HG03442 (cell line): Measurements from ENCODE around the gene KRT71.
"Not testable (repeated sequence)": the region's sequence is repeated elsewhere in the genome, so short reads cannot be mapped to it uniquely, and the experiment has no call there.

Source experiments
- ATAC-seq: cut with Tn5 transposase; IDR thresholded peaks from one replicate; pipeline ENCODE4 v1.9.1; 2021; ENCODE audit warnings: mild to moderate bottlenecking, moderate library complexity; ENCODE audit not compliant: unreplicated experiment

The KRT71 gene

DNA sequence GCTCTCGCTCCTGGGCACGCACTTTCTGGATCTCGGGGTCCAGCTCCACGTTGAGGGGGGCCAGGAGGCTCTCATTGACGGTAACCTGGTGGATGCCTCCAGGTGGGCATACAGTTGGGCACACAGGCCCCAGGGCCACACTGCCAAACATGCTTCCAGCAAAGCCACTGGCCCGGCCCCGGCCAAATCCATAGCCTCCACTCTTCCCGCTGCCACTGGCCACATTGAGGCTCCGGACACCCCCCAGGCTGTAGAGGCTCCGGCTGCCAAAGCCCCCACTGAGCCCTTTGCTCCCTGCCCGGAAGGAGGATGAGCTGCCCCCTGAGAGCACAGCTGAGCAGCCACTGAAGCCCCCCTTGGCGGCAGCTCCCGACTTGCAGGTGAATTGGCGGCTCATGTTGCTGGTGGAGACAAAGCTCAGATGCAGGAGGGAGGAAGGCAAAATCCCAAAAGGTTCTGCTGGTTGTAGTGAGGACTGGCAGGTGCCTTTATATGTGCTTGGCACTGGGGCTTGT, at the start of gene KRT71:
TSS of gene KRT71 (minus strand) at position 465 of the 515 bp plus-strand sequence. CDS start at position 397, 68 bp downstream.
- no peak for ATAC-seq

DNA sequence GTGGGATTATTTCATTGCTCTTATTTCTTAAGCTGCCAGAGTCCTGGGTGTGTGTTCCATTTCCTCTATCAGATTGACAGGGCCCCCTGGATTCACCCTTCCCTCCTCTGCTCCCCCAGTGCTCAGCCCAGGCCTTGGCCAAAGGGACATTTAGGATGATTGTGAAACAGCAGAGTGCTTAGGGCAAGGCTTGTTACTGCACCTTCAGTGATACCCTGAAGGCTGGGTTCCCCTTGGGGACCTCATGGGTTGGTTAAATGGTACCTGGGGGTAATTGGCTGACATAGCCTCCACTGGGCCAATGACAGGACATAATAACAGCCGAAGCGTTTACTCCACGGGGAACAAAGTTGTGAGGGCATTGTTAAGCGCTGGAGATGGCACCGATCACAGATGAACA, 49.6 kb upstream of the KRT71 start:
- no peak for ATAC-seq

DNA sequence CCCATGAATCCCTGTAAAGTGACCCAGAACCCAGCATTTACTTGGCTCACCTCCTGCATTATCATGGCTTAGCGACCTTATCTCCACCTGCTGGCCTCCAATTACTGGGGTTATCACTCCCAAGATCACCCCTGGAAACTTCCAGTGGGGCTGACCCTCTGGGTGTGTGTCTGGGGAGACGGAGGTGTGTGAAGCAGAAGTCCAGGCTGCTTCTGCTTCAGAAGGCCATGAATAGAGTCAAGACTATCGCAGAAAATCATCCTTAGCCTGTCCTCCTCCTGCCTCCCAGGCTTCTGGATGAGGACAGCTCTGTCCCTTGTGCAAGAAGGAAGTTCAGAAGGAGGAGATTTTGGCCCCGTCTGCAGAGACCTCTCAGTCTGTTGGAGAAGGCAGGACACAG, 48.7 kb upstream of the KRT71 start:
- ATAC-seq = no peak

DNA sequence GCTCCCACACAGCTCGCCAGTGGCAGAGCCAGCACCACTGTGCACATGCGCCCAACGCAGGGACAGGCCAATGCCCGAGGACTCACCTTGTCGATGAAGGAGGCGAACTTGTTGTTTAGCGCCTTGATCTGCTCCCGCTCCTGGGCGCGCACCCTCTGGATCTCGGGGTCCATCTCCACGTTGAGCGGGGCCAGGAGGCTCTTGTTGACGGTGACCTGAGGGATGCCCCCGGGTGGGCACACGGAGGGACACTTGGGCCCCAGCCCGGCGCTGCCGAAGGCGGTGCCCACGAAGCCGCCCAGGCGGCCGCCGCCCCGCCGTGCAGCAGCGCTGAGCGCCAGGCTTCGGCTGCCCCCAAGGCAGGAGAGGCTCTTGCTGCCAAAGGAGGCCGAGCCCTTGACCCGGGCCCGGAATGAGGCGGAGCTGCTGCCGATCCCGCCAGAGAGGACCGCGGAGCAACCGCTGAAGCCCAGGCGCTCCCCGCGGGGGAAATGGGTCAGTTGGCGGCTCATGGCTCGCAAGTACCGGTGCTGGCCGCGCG, 48.1 kb upstream of the KRT71 start, which contains the start of gene KRT72:
TSS of gene KRT72 (minus strand) at position 523 of the 541 bp plus-strand sequence. CDS start at position 512, 11 bp downstream.
- ATAC-seq = no peak

DNA sequence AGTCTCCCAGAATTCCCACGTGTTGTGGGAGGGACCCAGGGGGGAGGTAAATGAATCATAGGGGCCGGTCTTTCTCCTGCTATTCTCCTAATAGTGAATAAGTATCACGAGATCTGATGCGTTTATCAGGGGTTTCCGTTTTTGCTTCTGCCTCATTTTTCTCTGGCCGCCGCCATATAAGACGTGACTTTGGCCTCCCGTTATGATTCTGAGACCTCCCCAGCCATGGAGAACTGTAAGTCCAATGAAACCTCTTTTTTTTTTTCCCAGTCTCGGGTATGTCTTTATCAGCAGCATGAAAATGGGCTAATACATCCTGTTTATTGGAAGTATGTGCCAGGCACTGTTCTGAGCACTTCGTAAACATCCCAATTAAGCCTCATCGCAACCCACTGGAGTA, 47.5 kb upstream of the KRT71 start:
- ATAC-seq = no peak

DNA sequence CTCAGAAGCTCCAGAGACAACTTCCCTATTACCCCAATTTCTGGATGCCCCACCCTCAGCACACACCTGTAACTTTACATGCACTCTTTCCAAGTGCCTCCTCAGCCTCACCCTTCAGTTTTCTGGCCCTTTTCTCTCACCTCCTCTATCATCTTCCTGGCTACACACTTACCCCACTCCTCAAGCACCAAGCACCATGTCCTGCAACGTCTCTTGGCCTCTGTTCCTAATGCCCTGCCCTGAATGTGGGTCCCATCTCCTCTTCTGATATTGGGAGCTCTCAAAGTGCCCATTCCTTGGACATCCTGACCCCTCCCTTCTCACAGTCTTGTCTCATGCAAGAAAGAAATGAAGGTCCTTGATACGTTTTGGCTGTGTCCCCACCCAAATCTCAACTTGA, 47.1 kb upstream of the KRT71 start:
- ATAC-seq = no peak

DNA sequence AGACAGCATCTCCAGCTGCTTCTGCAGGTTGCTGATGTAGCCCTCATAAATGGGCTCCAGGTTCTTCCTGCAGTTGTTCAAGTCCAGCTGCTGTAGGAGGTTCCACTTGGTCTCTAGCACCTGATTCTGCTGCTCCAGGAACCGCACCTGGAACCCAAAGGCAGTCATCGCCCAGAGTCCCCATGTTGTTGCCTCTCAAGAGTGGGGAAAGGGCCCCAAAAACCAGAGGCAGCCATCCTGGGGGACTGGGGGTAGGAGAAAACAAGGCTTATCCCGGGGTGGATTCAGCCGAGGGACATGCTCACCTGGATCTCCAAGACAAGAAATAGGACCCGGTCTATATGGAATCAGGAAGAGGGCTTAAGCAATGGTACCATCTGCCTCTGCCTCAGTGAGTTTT, 46.0 kb upstream of the KRT71 start:
- no peak for ATAC-seq

DNA sequence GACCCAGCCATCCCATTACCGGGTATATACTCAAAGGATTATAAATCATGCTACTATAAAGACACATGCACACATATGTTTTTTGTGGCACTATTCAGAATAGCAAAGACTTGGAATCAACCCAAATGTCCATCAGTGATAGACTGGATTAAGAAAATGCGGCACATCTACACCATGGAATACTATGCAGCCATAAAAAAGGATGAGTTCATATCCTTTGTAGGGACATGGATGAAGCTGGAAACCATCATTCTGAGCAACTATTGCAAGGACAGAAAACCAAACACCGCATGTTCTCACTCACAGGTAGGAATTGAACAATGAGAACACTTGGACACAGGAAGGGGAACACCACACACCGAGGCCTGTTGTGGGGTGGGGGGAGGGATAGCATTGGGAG, 41.3 kb upstream of the KRT71 start:
- not testable (repeated sequence) for ATAC-seq

DNA sequence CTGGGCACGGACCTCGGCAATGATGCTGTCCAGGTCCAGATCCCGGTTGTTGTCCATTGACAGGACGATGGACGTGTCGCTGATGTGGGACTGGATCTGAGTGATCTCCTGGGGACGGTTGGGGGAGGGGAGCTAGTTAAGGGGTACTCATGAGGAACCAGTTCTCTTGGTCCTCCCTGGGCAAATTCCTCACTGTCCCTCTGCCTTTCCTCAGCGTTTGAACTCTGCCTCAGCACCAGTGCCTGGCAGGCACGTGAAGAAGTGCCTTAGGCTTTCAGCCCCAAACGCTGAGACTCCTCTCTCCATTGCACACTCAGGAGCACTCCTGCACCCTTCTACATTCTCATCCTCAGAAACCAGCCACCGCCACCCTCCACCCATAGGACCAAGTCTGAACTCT, 38.6 kb upstream of the KRT71 start:
- ATAC-seq = no peak

DNA sequence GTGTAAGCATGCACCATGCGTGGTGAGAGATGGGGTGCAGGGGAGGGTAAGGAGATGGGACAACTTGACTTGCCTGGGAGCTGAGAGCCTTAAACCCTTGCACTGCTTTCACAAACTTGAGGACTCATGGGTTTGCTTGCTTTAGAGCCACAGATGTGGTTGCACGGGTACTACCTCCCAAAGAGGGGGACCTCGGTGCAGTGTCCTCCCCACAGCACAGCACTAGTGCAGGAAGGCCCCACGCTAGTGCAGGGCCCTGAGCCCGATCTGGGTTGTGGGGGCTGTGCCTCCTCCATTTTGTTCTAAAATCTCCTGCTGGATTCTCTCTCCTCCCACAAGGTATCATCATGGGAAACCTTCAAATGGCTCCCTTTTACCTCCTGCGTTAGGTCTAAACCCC, 37.1 kb upstream of the KRT71 start:
- no peak for ATAC-seq

DNA sequence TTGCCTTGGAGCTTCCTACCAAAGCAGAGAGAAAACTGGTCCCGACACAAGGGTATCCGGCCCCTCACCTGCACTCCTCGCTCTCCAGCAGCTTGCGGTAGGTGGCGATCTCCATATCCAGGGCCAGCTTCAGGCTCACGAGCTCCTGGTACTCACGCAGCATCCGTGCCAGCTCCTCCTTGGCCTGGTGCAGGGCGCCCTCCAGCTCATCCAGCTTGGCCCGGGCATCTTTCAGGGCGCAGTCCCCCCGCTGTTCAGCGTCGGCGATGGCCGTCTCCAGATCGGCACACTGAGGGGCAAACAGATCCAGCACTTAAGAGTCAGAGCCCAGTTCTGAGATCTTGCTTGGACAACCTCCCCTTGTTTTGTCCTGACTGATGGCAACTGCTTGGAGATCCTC, 34.6 kb upstream of the KRT71 start:
- ATAC-seq = no peak

DNA sequence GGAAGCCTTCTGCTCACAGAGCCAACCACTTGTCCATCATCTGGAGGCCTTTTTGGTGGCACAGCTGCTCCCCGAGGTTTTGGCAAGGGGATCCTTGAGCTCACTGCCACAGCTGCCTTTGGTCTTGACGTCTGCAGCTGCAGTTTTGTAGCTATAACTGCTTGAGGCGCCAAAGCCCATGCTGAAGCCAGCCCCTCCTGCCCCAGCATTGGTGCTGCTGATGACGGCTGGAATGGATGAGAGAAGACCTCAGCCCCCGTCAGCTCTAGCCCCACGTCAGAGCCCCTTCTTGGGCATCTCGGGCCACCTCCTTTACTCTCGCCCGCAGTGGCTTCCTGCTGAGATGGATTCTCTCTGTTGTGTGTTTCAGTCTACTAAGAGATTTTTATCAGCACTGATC, 33.0 kb upstream of the KRT71 start:
- no peak for ATAC-seq

DNA sequence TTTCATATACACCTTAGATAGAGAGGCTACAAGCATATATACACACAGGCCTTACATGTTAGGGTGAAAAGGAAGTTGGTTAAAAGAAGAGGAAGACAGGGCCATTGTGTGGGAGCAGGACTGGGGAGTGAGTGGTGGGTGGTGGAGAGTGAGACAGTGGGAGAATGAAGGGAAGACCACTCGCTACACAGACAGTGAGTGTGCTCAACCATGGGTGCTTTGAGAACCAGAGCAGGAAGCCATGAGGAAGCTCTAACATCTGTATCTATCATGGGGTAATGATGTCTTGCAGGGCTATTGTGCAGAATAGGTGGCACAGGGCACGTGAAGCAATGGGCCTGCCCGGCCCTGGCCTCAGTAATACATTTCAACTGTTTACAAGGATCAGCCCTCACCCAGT, 32.1 kb upstream of the KRT71 start:
- no peak for ATAC-seq

DNA sequence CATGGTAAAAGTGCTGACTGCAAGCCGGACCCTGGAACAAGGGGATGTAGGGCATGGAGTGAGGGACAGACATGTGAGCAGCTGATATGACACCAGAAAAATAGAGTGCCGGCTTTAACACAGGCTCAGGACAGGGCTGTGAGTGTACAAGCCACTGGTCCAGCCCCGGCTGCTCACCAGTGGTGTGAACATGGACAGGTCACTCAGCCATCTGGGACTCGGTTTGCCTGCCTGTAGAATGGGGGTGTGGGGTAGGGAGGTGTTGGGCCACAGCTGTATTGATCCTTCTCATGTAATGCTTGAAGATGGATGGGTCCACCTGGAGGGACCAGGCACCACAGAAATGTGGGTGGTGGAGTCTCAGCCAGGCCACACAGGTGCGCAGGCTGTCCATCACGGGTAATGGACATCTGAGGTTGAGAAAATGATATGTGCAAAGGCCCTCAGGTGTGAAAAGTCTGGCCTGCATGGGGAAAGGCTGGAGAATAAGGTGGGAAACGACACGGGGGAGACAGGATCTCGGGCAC, 31.3 kb upstream of the KRT71 start:
- no peak for ATAC-seq

DNA sequence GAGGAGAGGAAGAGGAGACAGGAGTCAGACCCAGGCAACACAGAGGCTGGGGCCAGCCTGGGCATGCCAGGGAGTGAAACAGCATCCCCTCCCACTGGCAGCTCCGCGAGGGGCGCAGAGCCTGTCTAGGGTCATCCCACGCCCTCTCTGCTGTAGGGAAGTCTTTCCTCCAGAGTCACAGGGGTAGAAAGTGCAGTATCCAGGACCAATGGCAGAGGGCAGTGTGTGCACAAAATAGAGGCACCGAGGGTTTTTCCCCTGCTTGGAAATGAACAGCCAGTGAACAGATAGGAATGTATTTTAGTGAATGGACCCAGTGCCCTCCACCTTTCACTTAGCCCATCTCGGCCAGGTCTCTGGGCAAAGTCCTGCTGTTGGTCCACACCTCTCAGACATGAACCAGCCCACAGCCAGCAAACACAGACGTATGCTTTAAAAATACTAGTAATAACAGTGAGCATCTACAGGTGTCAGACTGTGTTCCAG, 30.1 kb upstream of the KRT71 start:
- ATAC-seq = no peak

DNA sequence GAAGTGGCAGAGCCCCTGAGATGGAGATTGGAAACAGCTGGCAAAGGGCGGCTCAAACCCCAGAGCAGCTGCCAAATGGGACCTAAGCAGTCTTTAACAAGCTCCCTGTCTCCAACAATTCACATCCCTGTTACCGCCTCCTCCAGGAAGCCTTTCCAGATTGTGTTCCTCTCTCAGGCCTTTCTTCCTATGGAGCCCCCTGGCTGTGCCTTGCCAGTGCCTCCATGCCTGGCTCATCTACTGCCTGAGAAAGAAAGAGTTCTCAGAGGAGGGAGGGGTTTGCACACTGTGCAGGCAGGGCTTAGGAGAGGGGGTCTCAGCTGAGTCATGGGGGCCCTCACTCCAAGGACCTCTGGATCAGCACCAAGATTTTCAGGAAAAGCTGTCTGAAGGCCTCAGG, 29.5 kb upstream of the KRT71 start:
- no peak for ATAC-seq

DNA sequence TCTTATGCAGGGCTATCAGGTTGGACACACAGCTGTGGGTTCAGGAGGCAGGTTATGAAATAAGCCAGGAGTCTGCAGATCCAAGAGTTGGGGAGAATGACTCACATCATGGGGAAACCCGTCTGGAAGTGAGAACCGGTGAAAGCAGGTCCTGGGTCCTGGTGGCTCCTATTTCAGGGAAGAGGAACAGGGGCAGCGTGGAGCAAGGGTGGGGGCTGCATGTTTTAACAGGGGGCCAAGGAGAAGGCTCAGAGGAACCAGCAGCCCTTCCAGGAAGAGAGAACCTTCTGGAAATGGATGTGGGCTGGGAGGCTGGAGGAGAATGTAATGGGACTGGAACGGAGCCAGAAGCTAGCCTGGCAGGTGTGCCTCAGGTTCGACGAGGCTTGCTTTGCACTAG, 28.5 kb upstream of the KRT71 start:
- ATAC-seq = no peak

DNA sequence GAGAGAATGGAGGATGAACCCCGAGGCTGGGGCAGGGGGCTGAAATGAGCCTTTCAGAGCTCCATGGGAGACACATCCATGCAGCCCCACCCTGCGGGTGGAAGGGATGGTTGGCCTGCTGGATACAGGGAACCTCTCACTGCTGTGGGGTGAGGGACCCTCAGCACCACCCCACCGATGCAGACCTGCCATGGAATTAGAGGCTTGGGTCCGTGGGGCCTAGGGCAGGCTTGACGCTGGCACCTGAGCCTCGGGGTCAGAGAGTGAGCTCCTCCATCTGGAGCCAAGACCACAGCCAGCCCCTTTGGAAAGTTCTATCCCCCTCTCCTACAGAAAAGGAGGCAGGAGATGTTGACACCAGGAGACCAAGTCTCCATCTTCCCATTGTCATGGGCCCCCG, 28.1 kb upstream of the KRT71 start:
- no peak for ATAC-seq

DNA sequence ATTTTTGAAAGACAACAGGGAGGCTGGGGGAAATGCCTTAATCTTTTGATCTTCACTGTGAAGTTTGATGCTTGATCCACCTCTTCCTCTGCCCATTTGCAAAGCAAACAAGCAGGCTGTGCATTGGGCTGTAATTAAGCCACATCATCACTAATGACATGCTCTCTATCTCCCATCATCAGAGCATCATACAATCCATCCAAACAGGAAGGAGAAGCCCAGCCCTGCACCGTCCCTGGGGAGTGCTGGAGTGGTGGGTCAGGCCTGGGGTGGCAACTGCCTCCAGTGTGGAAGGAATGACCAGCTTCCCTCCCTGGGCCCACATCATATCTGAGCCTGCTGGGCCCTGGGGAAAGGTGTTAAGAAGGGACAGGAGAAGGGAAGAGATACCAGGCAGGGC, 27.6 kb upstream of the KRT71 start:
- no peak for ATAC-seq

DNA sequence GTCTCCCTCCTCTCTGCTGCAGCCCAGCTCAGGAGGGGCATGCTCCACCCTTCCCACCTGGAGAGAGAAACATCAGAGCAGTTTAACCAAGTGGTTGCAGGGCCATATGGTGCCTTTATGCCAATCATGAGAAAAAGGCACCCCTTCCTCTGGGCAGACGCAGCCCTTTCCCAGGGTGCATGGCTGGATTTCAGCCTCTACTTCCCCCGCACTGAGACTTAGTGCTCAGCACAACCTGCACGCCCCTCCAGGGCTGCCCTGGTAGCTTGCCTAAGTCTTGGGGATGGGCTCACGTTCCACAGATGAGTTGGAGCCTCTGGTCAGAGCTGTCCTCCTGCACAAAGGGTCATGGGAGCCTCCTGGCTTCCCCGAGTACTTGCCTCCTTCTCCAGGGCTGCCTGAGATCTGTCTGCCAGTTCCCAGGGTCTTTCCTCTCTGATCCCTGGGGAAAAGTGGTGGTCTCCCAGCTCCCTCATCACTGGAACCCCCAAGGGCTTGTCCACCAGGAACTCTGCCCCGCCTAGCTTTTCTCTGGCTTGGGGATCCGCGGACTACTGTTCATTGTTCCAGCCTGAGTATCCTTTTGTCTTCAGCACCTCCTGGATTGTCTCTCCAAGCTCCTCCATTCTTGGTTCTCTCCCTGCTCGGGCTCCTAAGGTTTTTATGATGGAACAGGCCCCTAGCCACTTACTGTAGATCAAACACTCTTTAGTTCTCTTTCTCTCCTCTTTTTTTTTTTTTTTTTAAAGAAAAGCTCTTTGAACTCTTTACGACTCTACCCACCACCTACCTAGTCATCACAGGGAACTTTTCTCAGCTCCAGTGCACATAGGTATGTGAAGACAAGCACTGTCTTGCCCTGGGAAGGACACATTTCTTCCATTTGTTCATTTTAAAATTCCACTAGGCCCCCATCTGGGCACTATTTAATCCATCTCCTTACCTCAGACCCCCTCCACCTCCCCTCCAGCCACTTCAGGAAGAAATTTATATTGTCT, 26.8 kb upstream of the KRT71 start:
- ATAC-seq = no peak

DNA sequence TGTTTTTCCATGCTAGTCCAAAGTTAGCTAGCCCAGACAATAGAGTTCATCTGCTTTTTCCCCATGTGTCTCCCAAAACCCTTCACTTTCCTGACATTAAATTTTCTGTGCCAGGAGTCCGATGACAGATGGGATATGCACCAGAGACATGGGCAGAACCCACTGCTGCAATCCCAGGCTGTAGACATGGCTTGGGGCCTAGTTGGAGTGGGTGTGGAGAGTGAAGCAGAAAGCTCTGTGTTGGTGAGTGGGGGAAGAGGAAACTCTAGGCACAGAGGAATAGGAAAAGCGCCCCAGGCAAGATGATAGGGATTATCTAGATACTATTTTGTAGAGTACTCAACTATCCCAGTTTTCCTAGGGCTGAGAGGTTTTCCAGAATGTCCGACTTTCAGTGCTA, 25.5 kb upstream of the KRT71 start:
- ATAC-seq = no peak

DNA sequence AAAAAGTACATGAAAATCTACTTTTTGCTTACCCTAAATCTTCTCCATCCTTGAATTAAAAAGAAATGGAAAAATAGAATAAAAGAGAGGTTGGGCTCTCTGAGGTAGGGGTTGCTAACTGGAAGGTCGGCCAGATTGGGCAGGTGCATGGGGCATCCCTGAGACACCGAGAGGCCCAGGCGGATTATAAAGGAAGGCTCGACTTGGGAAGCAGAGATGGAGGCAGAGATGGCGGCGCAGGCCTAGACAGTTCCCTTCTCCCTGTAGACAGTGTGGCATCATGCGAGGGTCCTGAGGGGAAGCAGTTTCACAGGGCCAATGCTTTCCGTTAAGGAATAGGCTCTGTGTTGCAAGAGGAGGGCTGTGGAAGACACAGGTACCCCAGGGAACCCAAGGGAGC, 24.4 kb upstream of the KRT71 start:
- ATAC-seq = no peak
